Hematopoietic multipotent progenitor cell treated with erythropoietin and hydrocortisone succinate and interleukin-3 and kit ligand, for 8 days (in vitro differentiated cells): Measurements from ENCODE around the gene SMIM35.

ENCODE experiments used
- DNase-seq: peaks from one replicate; pipeline ENCODE4 v3.0.0-alpha.2; 2015

The SMIM35 gene

GRCh38 chr11:118055966-118056365, 30.8 kb downstream of the SMIM35 start:
- DNase-seq = no peak

GRCh38 chr11:118054712-118055640, 31.8 kb downstream of the SMIM35 start:
- DNase-seq = no peak

- no peak for DNase-seq
Observed at GRCh38 chr11:118052581-118053206, 34.1 kb downstream of the SMIM35 start.

- no peak for DNase-seq
Observed at GRCh38 chr11:118051611-118052461, 34.9 kb downstream of the SMIM35 start.

GRCh38 chr11:118051136-118051610, 35.6 kb downstream of the SMIM35 start:
- no peak for DNase-seq

- DNase-seq = no peak
Observed at GRCh38 chr11:118050208-118050891, 36.4 kb downstream of the SMIM35 start.

- no peak for DNase-seq
Observed at GRCh38 chr11:118049771-118050170, 37.0 kb downstream of the SMIM35 start.

- no peak for DNase-seq
Observed at GRCh38 chr11:118048472-118049370, 38.0 kb downstream of the SMIM35 start.

- DNase-seq = no peak
Observed at GRCh38 chr11:118047749-118048148, 39.0 kb downstream of the SMIM35 start.

- no peak for DNase-seq
Observed at GRCh38 chr11:118046964-118047700, 39.6 kb downstream of the SMIM35 start.

GRCh38 chr11:118046051-118046963, 40.5 kb downstream of the SMIM35 start:
- DNase-seq = no peak

- no peak for DNase-seq
Observed at GRCh38 chr11:118045191-118045590, 41.6 kb downstream of the SMIM35 start.

- no peak for DNase-seq
Observed at GRCh38 chr11:118042796-118043195, 44.0 kb downstream of the SMIM35 start.

GRCh38 chr11:118042141-118042540, 44.6 kb downstream of the SMIM35 start:
- no peak for DNase-seq

- no peak for DNase-seq
Observed at GRCh38 chr11:118033443-118033842, 53.3 kb downstream of the SMIM35 start.

- no peak for DNase-seq
Observed at GRCh38 chr11:118028626-118029025, 58.1 kb downstream of the SMIM35 start.

- DNase-seq = no peak
Observed at GRCh38 chr11:118027694-118028093, 59.1 kb downstream of the SMIM35 start.

GRCh38 chr11:118021146-118021545, 65.6 kb downstream of the SMIM35 start:
- no peak for DNase-seq

- no peak for DNase-seq
Observed at GRCh38 chr11:118018401-118018800, 68.4 kb downstream of the SMIM35 start.
